ENCODE results near the gene PDP2. TPM values are rescaled to one million over a fixed set of nuclear protein-coding genes. Genes with fewer than 3 reads are reported as not detected.

The PDP2 gene
- total RNA-seq, 6 donors from 2014 or later: 12.3 to 24.6 (median 17.4) TPM

DNA sequence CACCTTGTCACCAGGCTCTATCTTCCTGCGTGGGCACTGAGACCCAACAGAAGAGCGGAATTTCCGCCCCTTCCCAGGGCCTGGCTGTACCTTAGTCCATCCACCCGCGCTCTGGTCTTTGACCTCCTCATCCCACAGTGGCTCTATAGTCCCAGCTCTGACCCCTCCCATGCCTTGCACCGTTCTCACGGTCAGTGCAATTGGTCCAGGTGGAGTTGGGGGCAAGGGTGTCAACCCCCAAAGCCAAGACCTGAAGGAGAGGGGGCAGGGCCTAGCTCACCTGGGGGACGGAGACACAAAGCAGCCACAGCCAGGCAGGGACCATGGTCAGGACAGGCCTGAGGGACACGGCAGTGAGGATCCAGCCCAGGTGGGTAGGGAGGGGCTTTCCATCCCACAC, 37.4 kb downstream of the PDP2 start:
- peaks cover 0 to 8% (median 4%) of the 10 kb centered on the region in 4 donors for H3K36me3 ChIP-seq
- ATAC-seq (ENCODE audit: low FRiP score in 2 of 2) (no peak), DNase-seq (no peak)
- no peaks in the 10 kb centered on the region for H3K27me3 ChIP-seq
- H3K4me3 ChIP-seq: no peak overlapping the region
- H3K9me3 ChIP-seq: no peaks in the 10 kb centered on the region
- no peaks in the 10 kb centered on the region for H3K4me1 ChIP-seq
- H3K27ac ChIP-seq: no peak overlapping the region
- 86 to 91% methylated on average over 7 to 9 of the region's 9 CpGs for WGBS, 2 donors
- TF ChIP-seq, protein P1, sequence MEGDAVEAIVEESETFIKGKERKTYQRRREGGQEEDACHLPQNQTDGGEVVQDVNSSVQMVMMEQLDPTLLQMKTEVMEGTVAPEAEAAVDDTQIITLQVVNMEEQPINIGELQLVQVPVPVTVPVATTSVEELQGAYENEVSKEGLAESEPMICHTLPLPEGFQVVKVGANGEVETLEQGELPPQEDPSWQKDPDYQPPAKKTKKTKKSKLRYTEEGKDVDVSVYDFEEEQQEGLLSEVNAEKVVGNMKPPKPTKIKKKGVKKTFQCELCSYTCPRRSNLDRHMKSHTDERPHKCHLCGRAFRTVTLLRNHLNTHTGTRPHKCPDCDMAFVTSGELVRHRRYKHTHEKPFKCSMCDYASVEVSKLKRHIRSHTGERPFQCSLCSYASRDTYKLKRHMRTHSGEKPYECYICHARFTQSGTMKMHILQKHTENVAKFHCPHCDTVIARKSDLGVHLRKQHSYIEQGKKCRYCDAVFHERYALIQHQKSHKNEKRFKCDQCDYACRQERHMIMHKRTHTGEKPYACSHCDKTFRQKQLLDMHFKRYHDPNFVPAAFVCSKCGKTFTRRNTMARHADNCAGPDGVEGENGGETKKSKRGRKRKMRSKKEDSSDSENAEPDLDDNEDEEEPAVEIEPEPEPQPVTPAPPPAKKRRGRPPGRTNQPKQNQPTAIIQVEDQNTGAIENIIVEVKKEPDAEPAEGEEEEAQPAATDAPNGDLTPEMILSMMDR (IDR thresholded peaks at IDR 0.05): no peak
- no peak for TF ChIP-seq POLR2A (IDR thresholded peaks at IDR 0.05)
- no peak for TF ChIP-seq EP300 (IDR thresholded peaks at IDR 0.05)
- no peak for TF ChIP-seq POLR2AphosphoS5 (IDR thresholded peaks at IDR 0.05)

DNA sequence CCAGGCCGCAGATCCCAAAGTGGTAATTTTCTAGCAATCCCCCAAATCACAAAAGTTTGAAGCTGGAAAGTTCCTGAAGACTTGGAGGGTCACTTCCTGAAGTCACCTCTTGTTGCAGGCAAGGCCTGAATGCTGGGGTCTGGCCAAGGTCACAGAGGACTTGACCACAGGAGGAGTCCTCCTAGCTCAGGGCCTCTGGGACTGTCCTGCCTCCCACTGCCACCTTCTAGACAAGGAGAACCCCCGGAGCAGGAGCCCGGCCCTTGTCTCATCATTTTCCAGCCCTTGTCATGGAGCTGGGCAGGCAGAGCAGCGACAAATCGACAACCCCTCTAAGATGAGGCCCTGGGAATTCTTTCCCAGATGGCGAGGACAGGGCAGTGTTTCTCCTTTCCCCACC, 38.0 kb downstream of the PDP2 start:
- ATAC-seq (ENCODE audit: low FRiP score in 2 of 2) (no peak), DNase-seq (no peak)
- no peaks in the 10 kb centered on the region for H3K27me3 ChIP-seq
- no peak overlapping the region for H3K27ac ChIP-seq
- WGBS, 2 donors: 85 to 94% methylated on average over 3 to 6 of the region's 6 CpGs
- no peak overlapping the region for H3K4me3 ChIP-seq
- peaks cover 0 to 8% (median 4%) of the 10 kb centered on the region in 4 donors for H3K36me3 ChIP-seq
- no peaks in the 10 kb centered on the region for H3K9me3 ChIP-seq
- TF ChIP-seq EP300 (IDR thresholded peaks at IDR 0.05) (no peak), POLR2AphosphoS5 (IDR thresholded peaks at IDR 0.05) (no peak)
- TF ChIP-seq, protein P1 (IDR thresholded peaks at IDR 0.05): no peak
- H3K4me1 ChIP-seq: peaks cover 0 to 4% (median 1%) of the 10 kb centered on the region in 4 donors

DNA sequence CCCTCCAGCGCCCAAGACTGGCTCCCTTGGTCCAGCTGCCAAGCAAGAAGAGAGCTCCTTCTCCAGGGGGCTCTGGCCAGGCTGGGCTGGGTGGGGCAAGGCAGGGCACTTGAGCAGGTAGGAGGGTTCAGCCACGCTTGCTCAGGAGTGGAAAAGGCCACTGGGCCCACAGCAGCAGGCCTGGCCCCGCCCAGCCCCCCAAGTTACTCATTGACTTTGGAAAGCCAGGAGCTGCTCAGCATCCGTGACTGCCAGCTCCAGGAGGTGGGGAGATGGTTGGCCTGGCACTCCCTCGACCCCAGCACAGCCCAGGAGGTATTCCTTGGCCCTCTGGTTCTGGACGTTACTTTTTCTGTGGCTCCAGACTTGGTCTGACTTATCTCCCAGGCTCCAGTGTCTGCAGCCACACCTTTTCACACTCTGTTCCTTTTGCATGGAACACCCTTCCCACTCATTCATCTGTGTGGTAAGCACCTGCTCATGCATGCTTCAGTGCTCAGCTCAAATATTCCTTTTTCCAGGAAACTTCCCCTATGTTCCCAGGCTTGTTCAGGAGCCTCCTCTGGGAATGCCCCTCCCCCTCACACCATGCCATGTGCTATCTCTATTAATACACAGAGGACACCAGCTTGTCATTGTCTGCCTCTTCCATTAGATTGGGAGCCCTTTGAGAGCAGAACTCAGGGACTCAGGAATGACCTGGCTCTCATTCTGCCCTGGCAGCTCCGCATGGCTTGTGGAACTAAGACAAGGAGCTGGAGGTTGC, 38.7 kb downstream of the PDP2 start, which contains the start of gene CDH16:
Gene CDH16, minus strand, starts transcription at position 83 of the 766 bp plus-strand sequence. CDS start 820 bp downstream, outside the sequence.
- Histone ChIP-seq H3K36me3 (peaks cover 0 to 8% (median 4%) of the 10 kb centered on the region in 4 donors), H3K27me3 (peaks cover 0 to 1% (median 0%) of the 10 kb centered on the region in 4 donors), H3K9me3 (no peaks in the 10 kb centered on the region), H3K4me1 (peaks cover 5 to 10% (median 6%) of the 10 kb centered on the region in 4 donors), H3K27ac (peak within 1 kb of the TSS in 2 of 4 donors; percentile 11 to 26), H3K4me3 (no peak within 1 kb of the TSS)
- no peak for TF ChIP-seq EP300 (IDR thresholded peaks at IDR 0.05)
- TF ChIP-seq POLR2A (IDR thresholded peaks at IDR 0.05): no peak
- TF ChIP-seq, protein P1 (IDR thresholded peaks at IDR 0.05): no peak
- TF ChIP-seq POLR2AphosphoS5 (IDR thresholded peaks at IDR 0.05): no peak
- no peak for DNase-seq
- WGBS, 2 donors: 58 to 66% methylated on average over 6 of the region's 7 CpGs
- ATAC-seq (ENCODE audit: low FRiP score in 2 of 2): no peak

DNA sequence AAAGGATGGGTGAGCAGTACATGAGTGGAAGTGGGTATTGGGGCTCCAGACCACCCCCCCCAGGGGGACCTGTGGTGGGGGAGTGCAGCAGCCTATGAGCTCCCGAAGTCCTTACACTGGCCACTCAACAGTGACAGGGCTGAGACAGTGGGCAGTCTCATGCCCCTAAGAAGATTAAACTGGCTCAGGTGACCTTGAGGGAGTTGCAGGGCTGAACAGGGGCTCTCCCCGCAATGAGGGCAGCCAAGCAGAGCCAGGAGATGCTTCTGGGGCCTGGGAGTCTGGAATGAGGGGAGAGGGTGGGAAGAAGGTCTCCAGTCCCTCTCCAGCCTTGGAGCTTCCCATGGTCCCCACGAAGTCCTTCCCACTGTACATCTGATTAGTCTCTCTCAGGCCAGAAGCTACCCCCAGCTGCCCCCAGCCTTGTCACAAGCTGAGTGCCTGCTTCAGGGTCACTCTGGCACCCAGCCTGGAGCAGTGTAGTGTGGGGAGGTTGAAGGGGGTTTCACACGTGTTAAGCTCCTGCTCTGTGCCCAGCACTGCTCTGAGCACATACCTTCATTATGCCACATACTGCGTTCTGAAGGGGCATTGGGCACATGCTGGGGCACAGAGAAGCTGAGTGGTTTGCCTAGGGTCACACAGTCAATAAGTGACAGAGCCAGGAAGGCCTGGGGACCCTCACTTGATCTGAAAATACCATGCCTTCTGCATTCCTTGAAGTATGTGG, 39.4 kb downstream of the PDP2 start:
- Histone ChIP-seq H3K27ac (peak overlapping the region in 2 of 4 donors; percentile 11 to 26), H3K27me3 (peaks cover 0 to 9% (median 2%) of the 10 kb centered on the region in 4 donors), H3K36me3 (peaks cover 0 to 8% (median 4%) of the 10 kb centered on the region in 4 donors), H3K9me3 (no peaks in the 10 kb centered on the region), H3K4me1 (peaks cover 9 to 17% (median 10%) of the 10 kb centered on the region in 4 donors), H3K4me3 (no peak overlapping the region)
- DNase-seq: no peak
- WGBS, 2 donors: 66 to 80% methylated on average over 1 to 5 of the region's 5 CpGs
- TF ChIP-seq POLR2A (IDR thresholded peaks at IDR 0.05): no peak
- TF ChIP-seq POLR2AphosphoS5 (IDR thresholded peaks at IDR 0.05): no peak
- ATAC-seq (ENCODE audit: low FRiP score in 2 of 2): no peak

DNA sequence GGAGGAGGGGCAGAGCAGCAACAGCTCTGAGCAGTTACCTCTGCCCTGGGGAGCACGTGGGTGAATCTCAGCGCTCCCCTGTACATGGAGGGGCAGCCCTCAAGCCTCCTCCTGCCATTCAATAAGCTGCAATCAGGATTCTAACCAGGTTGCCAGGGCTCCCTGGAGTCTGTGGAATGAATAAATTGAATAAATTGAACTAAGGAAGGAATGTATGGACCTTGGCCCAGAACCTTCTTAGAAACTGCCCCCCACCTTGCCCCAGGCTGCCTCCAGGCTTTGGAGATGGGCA, 39.9 kb downstream of the PDP2 start:
- peaks cover 0 to 14% (median 7%) of the 10 kb centered on the region in 4 donors for H3K27me3 ChIP-seq
- peak overlapping the region in 1 of 4 donors; percentile 11 for H3K27ac ChIP-seq
- 44% methylated on average over 2 of the region's 2 CpGs; no CpG with 5 or more reads in 1 of the 2 donors for WGBS, 2 donors
- no peak for DNase-seq
- ATAC-seq (ENCODE audit: low FRiP score in 2 of 2): no peak
- peaks cover 0 to 8% (median 4%) of the 10 kb centered on the region in 4 donors for H3K36me3 ChIP-seq
- no peak overlapping the region for H3K4me3 ChIP-seq
- peaks cover 13 to 23% (median 14%) of the 10 kb centered on the region in 4 donors for H3K4me1 ChIP-seq
- H3K9me3 ChIP-seq: no peaks in the 10 kb centered on the region
- no peak for TF ChIP-seq POLR2A (IDR thresholded peaks at IDR 0.05)
- TF ChIP-seq, protein P1 (IDR thresholded peaks at IDR 0.05): no peak
- no peak for TF ChIP-seq POLR2AphosphoS5 (IDR thresholded peaks at IDR 0.05)
- no peak for TF ChIP-seq EP300 (IDR thresholded peaks at IDR 0.05)
